Memory B cell (primary cell): Measurements from ENCODE around the gene IFNA5.
A peak's percentile ranks its signal among the peaks of the same experiment; 100 is the strongest.

Experiments used
- ATAC-seq: fragments of 150-1000 bp; cut with Tn5 transposase; 2 replicates; pipeline ENCODE4 v1.10.0; 2021; ENCODE audit warnings: low read depth, mild to moderate bottlenecking, moderate library complexity
- DNase-seq, 2 donors: peaks; one replicate each; pipeline ENCODE4 v3.0.0; 2022; ENCODE audit warnings: low spot score in 2 of 2
- H3K27ac Mint-ChIP-seq: one replicate; pipeline ENCODE4 v1.8.0; 2022; ENCODE audit warnings: mild to moderate bottlenecking, moderate library complexity, mixed read lengths
- H3K27me3 Mint-ChIP-seq: one replicate; pipeline ENCODE4 v1.8.0; 2022; ENCODE audit warnings: mixed read lengths
- H3K36me3 Mint-ChIP-seq: one replicate; pipeline ENCODE4 v1.8.0; 2022; ENCODE audit warnings: mild to moderate bottlenecking, mixed read lengths
- H3K4me1 Mint-ChIP-seq: one replicate; pipeline ENCODE4 v1.8.0; 2022; ENCODE audit warnings: mixed read lengths
- H3K4me3 Mint-ChIP-seq: one replicate; pipeline ENCODE4 v1.8.0; 2022; ENCODE audit warnings: mild to moderate bottlenecking, moderate library complexity, mixed read lengths
- H3K9me3 Mint-ChIP-seq: one replicate; pipeline ENCODE4 v1.8.0; 2022; ENCODE audit warnings: mixed read lengths

Gene IFNA5

DNA sequence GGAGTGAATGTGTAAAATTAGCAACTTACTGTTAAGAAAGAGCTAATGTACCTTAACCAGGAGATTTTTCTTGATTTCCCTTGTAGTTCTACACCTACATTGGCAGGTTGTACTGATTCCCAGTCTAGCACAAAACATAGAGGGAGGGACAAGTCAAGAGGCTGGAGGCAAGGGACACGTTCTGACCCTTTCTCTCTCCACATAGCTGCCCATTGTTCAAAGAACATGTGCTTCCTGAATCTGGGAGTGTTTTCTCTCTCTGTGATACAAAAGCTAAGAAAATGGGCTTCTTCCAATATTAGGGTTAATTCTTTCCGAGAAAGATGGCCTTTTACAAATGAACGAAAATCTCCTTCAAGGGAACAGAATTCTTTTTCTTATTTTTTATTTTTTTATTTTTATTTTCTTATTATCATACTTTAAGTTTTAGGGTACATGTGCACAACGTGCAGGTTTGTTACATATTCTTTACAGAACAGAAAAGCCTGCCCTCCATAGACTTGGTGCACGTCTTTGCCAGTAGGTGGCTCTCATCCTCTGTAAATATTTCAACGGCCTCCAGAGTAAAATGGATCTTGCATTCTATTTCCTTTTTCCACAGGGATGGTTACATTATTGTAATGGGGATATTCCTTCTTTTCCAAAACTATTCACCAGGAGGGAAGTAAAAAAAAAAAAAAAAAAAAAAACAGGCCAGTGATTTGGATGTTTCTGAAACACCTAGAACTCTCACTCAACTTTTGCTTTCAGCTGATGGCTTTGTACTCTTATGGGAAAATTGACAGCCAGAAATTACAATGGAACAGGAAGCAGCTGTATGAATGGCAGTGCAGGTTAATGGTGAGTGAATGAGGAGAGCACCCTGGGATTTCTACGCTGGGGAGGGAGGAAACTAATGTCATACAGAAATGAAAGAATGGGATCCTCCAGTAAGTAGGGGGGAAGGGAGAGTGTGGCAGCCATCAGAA is 13.1 kb upstream of the IFNA5 start:
- ATAC-seq = peak; percentile 66
- H3K4me3 Mint-ChIP-seq = no peak overlapping the region
- H3K4me1 Mint-ChIP-seq = peaks cover 6% of the 10 kb centered on the region
- H3K27ac Mint-ChIP-seq = no peak overlapping the region
- H3K36me3 Mint-ChIP-seq = peaks cover 11% of the 10 kb centered on the region
- no peaks in the 10 kb centered on the region for H3K9me3 Mint-ChIP-seq
- peak in 1 of 2 donors; percentile 14 for DNase-seq
- peaks cover 1% of the 10 kb centered on the region for H3K27me3 Mint-ChIP-seq

DNA sequence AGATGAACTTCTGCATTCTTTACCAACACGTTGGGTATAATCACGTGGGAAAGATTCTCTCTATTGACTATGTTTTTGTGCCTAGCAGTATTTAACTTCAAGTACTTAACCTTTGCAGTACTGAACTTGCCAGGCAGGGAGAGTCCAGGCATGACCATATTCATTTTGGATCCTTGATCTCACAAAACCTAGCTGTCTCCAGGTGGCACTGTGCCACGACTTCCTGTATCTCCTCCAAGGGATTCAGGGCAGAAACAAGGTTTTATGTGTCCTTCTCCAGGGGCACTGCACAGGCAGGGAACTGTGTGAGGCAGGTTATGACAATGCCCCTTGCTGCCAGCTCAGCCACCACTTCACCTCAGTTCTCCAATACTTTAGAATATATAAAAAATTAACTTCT is 11.7 kb upstream of the IFNA5 start:
- peaks cover 6% of the 10 kb centered on the region for H3K36me3 Mint-ChIP-seq
- H3K27ac Mint-ChIP-seq = no peak overlapping the region
- no peak for DNase-seq
- H3K4me3 Mint-ChIP-seq = no peak overlapping the region
- no peaks in the 10 kb centered on the region for H3K4me1 Mint-ChIP-seq
- ATAC-seq = no peak
- H3K27me3 Mint-ChIP-seq = peaks cover 1% of the 10 kb centered on the region
- no peaks in the 10 kb centered on the region for H3K9me3 Mint-ChIP-seq

DNA sequence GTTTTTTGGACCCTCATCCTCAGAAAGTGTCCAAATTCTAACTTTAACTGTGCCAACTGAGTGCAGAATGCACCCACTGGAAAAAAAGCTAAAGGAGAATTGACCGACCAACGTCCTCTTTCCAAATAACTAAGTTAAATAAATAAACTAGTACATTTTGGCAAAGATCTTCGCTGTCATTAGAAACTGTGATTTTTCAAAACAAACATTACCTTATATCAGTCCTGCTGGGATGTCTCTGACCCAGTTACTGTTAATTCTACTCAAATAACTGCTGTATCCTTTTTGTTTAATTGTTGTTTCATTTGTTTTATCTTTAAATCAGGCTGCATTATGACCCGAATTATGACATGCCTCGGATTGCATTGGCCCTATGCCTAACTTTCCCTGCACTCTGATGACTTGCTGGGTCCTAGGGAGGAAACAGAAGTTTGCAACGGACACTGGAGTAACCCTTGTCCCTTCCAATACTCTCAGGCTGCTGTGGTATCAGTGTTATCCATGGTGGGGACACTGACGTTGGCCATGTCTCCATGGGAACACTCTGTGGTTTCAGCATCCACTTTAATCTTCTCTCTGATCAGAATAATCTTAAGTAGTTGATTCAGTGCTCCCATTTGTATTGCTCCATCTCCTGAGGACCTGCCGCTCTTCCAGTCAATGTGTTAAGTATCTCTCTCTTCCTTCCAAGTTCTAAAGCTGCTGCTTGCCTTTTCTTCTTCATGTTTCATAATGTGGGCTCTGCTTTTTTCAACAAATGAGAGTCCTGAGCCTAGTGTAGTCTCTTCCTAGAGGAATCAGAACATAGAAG is 11.1 kb upstream of the IFNA5 start:
- H3K4me1 Mint-ChIP-seq = no peaks in the 10 kb centered on the region
- no peak overlapping the region for H3K4me3 Mint-ChIP-seq
- H3K9me3 Mint-ChIP-seq = no peaks in the 10 kb centered on the region
- ATAC-seq (no peak), DNase-seq (no peak)
- peaks cover 1% of the 10 kb centered on the region for H3K27me3 Mint-ChIP-seq
- H3K36me3 Mint-ChIP-seq = peaks cover 3% of the 10 kb centered on the region
- H3K27ac Mint-ChIP-seq = no peak overlapping the region

DNA sequence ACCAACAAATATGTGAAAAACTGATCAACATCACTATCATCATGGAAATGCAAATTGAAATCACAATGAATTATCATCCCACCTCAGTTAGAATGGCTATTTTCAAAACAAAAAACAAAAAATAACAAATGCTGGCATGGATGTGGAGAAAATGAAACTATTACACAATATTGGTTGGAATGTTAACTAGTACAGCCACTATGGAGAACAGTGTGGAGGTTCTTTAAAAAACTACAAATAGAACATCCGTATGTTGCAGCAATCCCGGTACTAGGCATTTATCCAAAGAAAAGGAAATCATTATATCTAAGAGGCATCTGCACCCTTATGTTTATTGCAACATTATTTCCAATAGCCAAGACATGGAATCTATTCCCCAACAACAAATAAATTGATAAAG is 9.0 kb upstream of the IFNA5 start:
- no peaks in the 10 kb centered on the region for H3K36me3 Mint-ChIP-seq
- no peak for ATAC-seq
- H3K9me3 Mint-ChIP-seq = no peaks in the 10 kb centered on the region
- peaks cover 5% of the 10 kb centered on the region for H3K27me3 Mint-ChIP-seq
- no peak overlapping the region for H3K4me3 Mint-ChIP-seq
- no peak overlapping the region for H3K27ac Mint-ChIP-seq
- H3K4me1 Mint-ChIP-seq = no peaks in the 10 kb centered on the region
- no peak for DNase-seq

DNA sequence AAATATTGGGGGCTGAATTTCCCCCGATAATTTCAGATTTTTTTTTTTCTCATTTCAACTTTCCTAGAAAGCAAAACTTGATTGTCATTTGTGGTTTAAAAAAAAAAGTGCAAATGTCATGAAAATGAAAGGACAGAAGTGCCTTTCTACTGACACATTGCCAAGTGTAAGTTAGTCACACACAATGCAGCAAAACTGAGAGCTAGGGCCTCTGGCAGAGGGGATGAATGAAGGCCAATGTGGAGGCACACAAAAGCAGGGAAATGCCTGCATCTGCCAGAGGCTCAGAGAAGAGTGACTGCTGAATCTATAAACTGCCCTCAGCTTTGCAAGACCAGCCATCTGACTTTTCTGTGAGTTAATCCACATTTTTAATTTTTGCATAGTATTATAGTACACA is 6.8 kb upstream of the IFNA5 start:
- Mint-ChIP-seq H3K36me3 (no peaks in the 10 kb centered on the region), H3K27ac (no peak overlapping the region), H3K4me3 (no peak overlapping the region), H3K4me1 (no peaks in the 10 kb centered on the region), H3K27me3 (peaks cover 8% of the 10 kb centered on the region), H3K9me3 (no peaks in the 10 kb centered on the region)
- ATAC-seq (no peak), DNase-seq (no peak)

DNA sequence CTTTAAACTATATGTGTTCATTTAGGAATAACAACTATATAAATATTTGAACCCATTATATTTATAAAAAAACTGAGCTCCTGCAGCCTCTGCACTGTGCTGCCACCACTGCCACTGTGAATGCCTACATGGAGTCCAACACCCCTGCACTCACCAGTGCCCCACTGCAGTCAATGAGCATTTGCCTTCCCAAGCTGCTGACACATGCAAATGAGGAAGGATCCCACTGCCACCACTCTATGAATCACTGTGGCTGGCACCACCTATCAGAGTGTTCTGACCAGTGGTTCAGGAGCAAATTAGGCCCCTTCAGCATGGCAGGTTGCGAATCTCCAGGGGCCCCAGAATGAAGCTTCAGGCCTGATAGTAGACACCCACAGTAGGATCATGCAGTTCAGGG is 9.1 kb downstream of the IFNA5 start:
- Mint-ChIP-seq H3K4me1 (peaks cover 3% of the 10 kb centered on the region), H3K27me3 (peaks cover 9% of the 10 kb centered on the region), H3K9me3 (no peaks in the 10 kb centered on the region), H3K27ac (no peak overlapping the region), H3K4me3 (no peak overlapping the region), H3K36me3 (no peaks in the 10 kb centered on the region)
- ATAC-seq (no peak), DNase-seq (no peak)

DNA sequence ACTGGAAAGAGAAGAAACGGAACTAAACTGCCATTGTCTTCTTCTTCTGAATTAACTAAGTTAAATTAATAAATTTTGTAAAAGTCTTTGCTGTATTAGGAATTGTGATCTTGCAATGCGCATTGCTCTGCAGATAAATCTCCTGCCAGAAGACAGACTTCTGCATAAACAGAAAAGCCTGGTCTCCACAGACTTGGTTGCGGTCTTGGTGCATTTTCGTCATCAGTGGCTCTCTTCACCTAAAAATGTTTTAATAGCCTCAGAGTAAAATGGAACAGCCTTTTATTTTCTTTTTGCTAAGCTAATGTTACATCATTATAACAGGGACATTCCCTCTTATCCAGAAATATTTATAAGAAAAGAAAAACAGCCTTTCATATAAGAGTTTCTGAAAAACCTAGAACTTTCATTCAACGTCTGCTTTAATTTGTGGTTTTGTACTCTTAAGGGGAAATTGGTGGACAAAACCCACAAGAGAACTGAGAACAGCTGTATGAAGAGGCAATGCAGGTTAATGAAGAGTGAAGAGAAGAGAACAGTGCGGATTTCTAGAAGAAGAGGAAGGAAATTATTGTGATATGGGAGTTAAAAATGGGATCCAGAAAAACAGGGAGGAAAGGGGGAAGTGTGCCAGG is 10.1 kb downstream of the IFNA5 start:
- peak; percentile 70 for ATAC-seq
- H3K36me3 Mint-ChIP-seq = no peaks in the 10 kb centered on the region
- peaks cover 4% of the 10 kb centered on the region for H3K27me3 Mint-ChIP-seq
- no peak overlapping the region for H3K27ac Mint-ChIP-seq
- H3K4me3 Mint-ChIP-seq = no peak overlapping the region
- H3K4me1 Mint-ChIP-seq = peaks cover 3% of the 10 kb centered on the region
- DNase-seq = no peak
- no peaks in the 10 kb centered on the region for H3K9me3 Mint-ChIP-seq

DNA sequence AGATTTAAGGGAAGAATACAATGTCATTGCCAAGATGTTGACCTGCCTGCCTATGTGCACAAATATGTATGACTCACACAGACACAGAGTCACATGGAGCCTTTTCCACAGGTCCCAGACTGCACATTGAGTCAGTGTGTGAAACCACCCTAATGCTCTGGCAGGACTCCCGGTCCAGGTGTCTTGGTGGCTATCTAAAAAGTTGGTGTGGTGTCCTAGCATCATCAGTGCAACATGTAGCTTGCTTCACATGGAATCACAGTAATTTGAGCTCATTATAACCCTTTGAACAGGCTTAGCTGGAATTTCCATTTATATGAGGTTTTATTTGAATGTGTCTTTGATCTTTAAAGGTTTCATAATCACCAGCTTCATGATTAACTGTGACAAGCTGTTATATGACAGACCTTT is 10.7 kb downstream of the IFNA5 start:
- no peaks in the 10 kb centered on the region for H3K36me3 Mint-ChIP-seq
- no peak overlapping the region for H3K4me3 Mint-ChIP-seq
- ATAC-seq (no peak), DNase-seq (no peak)
- H3K4me1 Mint-ChIP-seq = peaks cover 3% of the 10 kb centered on the region
- no peak overlapping the region for H3K27ac Mint-ChIP-seq
- peaks cover under 1% of the 10 kb centered on the region for H3K27me3 Mint-ChIP-seq
- H3K9me3 Mint-ChIP-seq = no peaks in the 10 kb centered on the region

DNA sequence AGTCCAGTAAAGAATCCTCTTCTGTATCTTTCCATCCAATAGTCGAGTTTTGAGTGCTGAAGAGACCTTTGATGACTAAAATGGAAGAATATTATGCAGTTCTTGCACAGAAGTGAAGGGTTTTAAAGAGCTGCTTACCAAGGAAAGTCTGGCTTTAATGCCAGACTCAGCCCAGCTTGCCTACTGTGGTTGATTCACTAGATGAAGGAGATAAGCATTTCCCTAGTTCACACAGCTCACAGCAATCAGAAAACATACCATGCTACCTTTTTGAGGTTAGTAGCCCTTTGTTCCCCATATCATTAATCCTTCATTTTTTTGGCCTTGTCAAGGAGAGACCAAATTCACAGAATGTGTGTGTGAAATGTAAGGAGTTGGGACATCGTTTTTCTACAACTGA is 15.3 kb downstream of the IFNA5 start:
- ATAC-seq (no peak), DNase-seq (no peak)
- Mint-ChIP-seq H3K27me3 (peaks cover 12% of the 10 kb centered on the region), H3K27ac (no peak overlapping the region), H3K9me3 (peaks cover 3% of the 10 kb centered on the region), H3K4me3 (no peak overlapping the region), H3K36me3 (no peaks in the 10 kb centered on the region), H3K4me1 (no peaks in the 10 kb centered on the region)

DNA sequence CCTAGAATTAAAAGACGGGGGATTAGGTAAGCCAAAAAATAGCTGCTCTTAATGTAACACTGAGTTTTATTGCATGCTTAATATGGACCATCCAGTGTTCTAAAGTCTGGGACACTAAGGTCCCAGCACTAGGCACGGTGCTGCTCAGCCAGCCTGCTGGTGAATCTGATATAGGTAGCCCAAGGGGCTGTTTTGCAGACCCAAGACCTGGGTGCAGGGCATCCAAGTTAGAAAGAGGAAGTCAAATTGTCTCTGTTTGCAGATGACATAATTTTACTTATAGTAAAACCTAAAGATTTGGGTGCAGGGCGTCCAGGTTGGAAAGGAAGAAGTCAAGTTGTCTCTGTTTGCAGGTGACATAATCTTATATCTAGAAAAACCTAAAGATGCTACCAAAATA is 17.8 kb downstream of the IFNA5 start:
- H3K27ac Mint-ChIP-seq = no peak overlapping the region
- H3K4me3 Mint-ChIP-seq = no peak overlapping the region
- DNase-seq (no peak), ATAC-seq (no peak)
- H3K9me3 Mint-ChIP-seq = peaks cover 3% of the 10 kb centered on the region
- peaks cover 12% of the 10 kb centered on the region for H3K27me3 Mint-ChIP-seq
- H3K4me1 Mint-ChIP-seq = no peaks in the 10 kb centered on the region
- H3K36me3 Mint-ChIP-seq = no peaks in the 10 kb centered on the region

DNA sequence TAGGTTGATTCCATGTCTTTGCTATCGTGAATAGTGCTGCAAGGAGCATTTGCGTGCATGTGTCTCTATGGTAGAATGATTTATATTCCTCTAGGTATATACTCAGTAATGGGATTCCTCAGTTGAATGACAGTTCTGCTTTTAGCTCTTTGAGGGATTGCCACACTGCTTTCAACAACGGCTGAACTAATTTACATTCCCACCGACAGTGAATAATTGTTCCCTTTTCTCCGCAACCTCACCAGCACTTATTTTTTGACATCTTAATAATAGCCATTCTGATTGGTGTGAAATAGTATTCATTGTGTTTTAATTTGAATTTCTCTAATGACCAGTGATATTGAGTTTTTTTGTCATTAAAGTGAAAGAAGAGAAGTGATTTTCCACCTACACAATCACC is 18.5 kb downstream of the IFNA5 start:
- Mint-ChIP-seq H3K4me1 (no peaks in the 10 kb centered on the region), H3K4me3 (no peak overlapping the region)

DNA sequence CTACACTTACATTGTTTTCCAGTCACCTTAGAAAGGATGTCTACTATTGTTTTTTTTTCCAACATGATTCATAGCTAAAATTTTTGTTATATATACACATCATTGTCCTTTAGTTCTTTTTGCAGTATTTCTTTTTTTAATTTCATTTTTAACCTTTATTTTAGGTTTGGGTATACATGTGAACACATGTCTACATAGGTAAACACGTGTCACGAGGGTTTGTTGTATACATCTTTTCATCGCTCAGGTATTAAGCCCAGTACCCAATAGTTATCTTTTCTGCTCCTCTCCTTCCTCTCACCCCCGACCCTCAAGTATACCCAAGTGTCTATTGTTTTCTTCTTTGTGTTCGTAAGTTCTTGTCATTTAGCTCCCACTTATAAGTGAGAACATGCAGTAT is 19.0 kb downstream of the IFNA5 start:
- H3K36me3 Mint-ChIP-seq = no peaks in the 10 kb centered on the region
- H3K9me3 Mint-ChIP-seq = peaks cover 3% of the 10 kb centered on the region
- no peaks in the 10 kb centered on the region for H3K4me1 Mint-ChIP-seq
- H3K27me3 Mint-ChIP-seq = peaks cover 12% of the 10 kb centered on the region
- no peak overlapping the region for H3K27ac Mint-ChIP-seq
- no peak for ATAC-seq
- no peak for DNase-seq
- H3K4me3 Mint-ChIP-seq = no peak overlapping the region

More for the DNA sequence above, 18.5 kb downstream of the IFNA5 start:
- Mint-ChIP-seq H3K9me3 (peaks cover 3% of the 10 kb centered on the region), H3K27ac (no peak overlapping the region), H3K27me3 (peaks cover 12% of the 10 kb centered on the region), H3K36me3 (no peaks in the 10 kb centered on the region)
- no peak for ATAC-seq
- DNase-seq = no peak

DNA sequence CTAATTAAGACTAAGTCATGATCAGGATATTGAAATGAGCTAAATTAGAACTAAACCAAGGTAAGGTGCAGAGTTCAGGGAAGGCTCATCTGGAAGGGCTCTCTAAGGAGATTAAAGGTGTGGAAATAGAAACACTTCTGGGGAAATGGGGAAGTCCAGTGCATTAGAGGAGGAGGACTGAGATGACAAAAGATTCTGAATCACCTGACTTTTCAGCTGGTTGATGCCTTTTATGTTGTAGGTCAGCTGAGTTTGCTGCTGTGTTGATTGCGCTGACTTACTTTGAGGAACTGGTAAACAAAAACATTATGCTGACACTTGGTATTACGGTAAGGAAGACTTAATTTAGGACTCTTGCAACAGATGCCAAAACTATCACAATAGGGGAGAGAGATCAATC is 23.8 kb downstream of the IFNA5 start:
- H3K4me1 Mint-ChIP-seq = no peaks in the 10 kb centered on the region
- H3K27ac Mint-ChIP-seq = no peak overlapping the region
- peaks cover under 1% of the 10 kb centered on the region for H3K9me3 Mint-ChIP-seq
- H3K36me3 Mint-ChIP-seq = no peaks in the 10 kb centered on the region
- H3K27me3 Mint-ChIP-seq = peaks cover 4% of the 10 kb centered on the region
- no peak overlapping the region for H3K4me3 Mint-ChIP-seq
- no peak for ATAC-seq
- no peak for DNase-seq

DNA sequence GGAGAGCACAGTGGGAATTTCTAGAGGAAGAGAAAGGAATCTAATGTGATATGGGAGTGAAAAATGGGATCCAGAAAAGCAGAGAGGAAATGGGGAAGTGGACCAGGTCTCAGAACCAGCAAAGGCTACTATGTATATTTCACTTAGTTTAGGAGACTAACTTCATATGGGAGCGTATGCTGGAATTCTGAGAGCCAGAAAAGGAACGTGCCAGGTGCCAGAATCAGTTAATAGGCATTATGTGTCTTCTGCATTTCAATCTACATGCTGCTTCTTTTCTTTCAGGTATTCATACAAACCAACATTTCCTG is 36.8 kb downstream of the IFNA5 start:
- H3K4me1 Mint-ChIP-seq = peaks cover 5% of the 10 kb centered on the region
- ATAC-seq = peak; percentile 15
- H3K4me3 Mint-ChIP-seq = no peak overlapping the region
- no peaks in the 10 kb centered on the region for H3K36me3 Mint-ChIP-seq
- peaks cover 3% of the 10 kb centered on the region for H3K9me3 Mint-ChIP-seq
- no peak overlapping the region for H3K27ac Mint-ChIP-seq
- DNase-seq = no peak
- H3K27me3 Mint-ChIP-seq = peaks cover 9% of the 10 kb centered on the region
